ENCODE results near the gene APOOL.

Gene APOOL

GRCh38 chrX:85084770-85085393 lies 81.2 kb downstream of the APOOL start:
- DNase-seq (ENCODE audit: low read depth in 2 of 2) = no peak

- DNase-seq (ENCODE audit: low read depth in 2 of 2) = no peak
These were observed 85.7 kb downstream of the APOOL start for GRCh38 chrX:85089321-85089840.

GRCh38 chrX:85107407-85107806 lies 103.7 kb downstream of the APOOL start:
- DNase-seq (ENCODE audit: low read depth in 2 of 2) = no peak

- no peak for DNase-seq (ENCODE audit: low read depth in 2 of 2)
These were observed 104.5 kb downstream of the APOOL start for GRCh38 chrX:85108165-85108564.

GRCh38 chrX:85109235-85109634 lies 105.6 kb downstream of the APOOL start:
- DNase-seq (ENCODE audit: low read depth in 2 of 2) = peak in 1 of 2 donors; percentile 4

- DNase-seq (ENCODE audit: low read depth in 2 of 2) = no peak
These were observed 107.7 kb downstream of the APOOL start for GRCh38 chrX:85111347-85111746.

- DNase-seq (ENCODE audit: low read depth in 2 of 2) = no peak
These were observed 108.6 kb downstream of the APOOL start for GRCh38 chrX:85112293-85112692.

- no peak for DNase-seq (ENCODE audit: low read depth in 2 of 2)
These were observed 110.1 kb downstream of the APOOL start for GRCh38 chrX:85113746-85114145.

- no peak for DNase-seq (ENCODE audit: low read depth in 2 of 2)
These were observed 110.5 kb downstream of the APOOL start for GRCh38 chrX:85114171-85114570.

GRCh38 chrX:85114776-85115175 lies 111.1 kb downstream of the APOOL start:
- no peak for DNase-seq (ENCODE audit: low read depth in 2 of 2)

- DNase-seq (ENCODE audit: low read depth in 2 of 2) = no peak
These were observed 111.6 kb downstream of the APOOL start for GRCh38 chrX:85115252-85115651.

- DNase-seq (ENCODE audit: low read depth in 2 of 2) = no peak
These were observed 132.7 kb downstream of the APOOL start for GRCh38 chrX:85136409-85136808.

- no peak for DNase-seq (ENCODE audit: low read depth in 2 of 2)
These were observed 135.7 kb downstream of the APOOL start for GRCh38 chrX:85139422-85139821.

GRCh38 chrX:85140964-85141363 lies 137.3 kb downstream of the APOOL start:
- DNase-seq (ENCODE audit: low read depth in 2 of 2) = no peak
